ENCODE data around the gene CMTM6. TPM values are rescaled to one million over a fixed set of nuclear protein-coding genes. Genes with fewer than 3 reads are reported as not detected.

Gene CMTM6
- total and polyA plus RNA-seq, 9 of the 15 experiments (the other 6 are each of a cell fraction or from before 2014, with no cell fraction given): 8.9 to 39.7 (median 19.5) TPM

DNA sequence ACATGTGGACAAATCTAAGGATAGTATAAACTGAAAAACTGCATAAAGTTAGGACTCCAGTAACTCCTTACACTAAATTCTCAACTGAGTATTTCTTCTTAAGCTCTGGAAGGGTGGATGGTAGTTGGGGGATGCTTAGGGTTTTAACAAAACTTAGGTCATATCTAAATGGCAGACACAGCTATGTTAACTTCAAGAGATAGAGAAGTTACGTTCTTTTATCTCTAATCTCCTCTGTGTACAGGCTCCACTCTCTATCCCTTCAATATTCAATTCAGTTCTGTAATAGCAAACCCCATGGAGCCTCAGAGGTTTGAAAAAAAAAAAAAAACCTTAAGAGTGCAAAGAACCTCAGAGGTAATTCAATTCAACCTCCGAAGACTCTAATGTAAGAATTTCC, 3.1 kb downstream of the CMTM6 start (continued):
- TF ChIP-seq, protein P1, sequence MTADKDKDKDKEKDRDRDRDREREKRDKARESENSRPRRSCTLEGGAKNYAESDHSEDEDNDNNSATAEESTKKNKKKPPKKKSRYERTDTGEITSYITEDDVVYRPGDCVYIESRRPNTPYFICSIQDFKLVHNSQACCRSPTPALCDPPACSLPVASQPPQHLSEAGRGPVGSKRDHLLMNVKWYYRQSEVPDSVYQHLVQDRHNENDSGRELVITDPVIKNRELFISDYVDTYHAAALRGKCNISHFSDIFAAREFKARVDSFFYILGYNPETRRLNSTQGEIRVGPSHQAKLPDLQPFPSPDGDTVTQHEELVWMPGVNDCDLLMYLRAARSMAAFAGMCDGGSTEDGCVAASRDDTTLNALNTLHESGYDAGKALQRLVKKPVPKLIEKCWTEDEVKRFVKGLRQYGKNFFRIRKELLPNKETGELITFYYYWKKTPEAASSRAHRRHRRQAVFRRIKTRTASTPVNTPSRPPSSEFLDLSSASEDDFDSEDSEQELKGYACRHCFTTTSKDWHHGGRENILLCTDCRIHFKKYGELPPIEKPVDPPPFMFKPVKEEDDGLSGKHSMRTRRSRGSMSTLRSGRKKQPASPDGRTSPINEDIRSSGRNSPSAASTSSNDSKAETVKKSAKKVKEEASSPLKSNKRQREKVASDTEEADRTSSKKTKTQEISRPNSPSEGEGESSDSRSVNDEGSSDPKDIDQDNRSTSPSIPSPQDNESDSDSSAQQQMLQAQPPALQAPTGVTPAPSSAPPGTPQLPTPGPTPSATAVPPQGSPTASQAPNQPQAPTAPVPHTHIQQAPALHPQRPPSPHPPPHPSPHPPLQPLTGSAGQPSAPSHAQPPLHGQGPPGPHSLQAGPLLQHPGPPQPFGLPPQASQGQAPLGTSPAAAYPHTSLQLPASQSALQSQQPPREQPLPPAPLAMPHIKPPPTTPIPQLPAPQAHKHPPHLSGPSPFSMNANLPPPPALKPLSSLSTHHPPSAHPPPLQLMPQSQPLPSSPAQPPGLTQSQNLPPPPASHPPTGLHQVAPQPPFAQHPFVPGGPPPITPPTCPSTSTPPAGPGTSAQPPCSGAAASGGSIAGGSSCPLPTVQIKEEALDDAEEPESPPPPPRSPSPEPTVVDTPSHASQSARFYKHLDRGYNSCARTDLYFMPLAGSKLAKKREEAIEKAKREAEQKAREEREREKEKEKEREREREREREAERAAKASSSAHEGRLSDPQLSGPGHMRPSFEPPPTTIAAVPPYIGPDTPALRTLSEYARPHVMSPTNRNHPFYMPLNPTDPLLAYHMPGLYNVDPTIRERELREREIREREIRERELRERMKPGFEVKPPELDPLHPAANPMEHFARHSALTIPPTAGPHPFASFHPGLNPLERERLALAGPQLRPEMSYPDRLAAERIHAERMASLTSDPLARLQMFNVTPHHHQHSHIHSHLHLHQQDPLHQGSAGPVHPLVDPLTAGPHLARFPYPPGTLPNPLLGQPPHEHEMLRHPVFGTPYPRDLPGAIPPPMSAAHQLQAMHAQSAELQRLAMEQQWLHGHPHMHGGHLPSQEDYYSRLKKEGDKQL (CRISPR knock-in tag; IDR thresholded peaks at IDR 0.05; ENCODE audit: borderline replicate concordance): no peak
- no peak for TF ChIP-seq DNMT1 (IDR thresholded peaks at IDR 0.05)
- no peak for TF ChIP-seq ZBED1 (IDR thresholded peaks at IDR 0.05)
- no peak for TF ChIP-seq SUPT5H (IDR thresholded peaks at IDR 0.05)
- TF ChIP-seq HDAC6 (IDR thresholded peaks at IDR 0.05; ENCODE audit: low read depth, low read length): no peak
- TF ChIP-seq, protein P2, sequence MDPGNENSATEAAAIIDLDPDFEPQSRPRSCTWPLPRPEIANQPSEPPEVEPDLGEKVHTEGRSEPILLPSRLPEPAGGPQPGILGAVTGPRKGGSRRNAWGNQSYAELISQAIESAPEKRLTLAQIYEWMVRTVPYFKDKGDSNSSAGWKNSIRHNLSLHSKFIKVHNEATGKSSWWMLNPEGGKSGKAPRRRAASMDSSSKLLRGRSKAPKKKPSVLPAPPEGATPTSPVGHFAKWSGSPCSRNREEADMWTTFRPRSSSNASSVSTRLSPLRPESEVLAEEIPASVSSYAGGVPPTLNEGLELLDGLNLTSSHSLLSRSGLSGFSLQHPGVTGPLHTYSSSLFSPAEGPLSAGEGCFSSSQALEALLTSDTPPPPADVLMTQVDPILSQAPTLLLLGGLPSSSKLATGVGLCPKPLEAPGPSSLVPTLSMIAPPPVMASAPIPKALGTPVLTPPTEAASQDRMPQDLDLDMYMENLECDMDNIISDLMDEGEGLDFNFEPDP (CRISPR knock-in tag; IDR thresholded peaks at IDR 0.05): no peak
- TF ChIP-seq CXXC5 (CRISPR knock-in tag; IDR thresholded peaks at IDR 0.05): peak; percentile 53
- TF ChIP-seq, protein P3, sequence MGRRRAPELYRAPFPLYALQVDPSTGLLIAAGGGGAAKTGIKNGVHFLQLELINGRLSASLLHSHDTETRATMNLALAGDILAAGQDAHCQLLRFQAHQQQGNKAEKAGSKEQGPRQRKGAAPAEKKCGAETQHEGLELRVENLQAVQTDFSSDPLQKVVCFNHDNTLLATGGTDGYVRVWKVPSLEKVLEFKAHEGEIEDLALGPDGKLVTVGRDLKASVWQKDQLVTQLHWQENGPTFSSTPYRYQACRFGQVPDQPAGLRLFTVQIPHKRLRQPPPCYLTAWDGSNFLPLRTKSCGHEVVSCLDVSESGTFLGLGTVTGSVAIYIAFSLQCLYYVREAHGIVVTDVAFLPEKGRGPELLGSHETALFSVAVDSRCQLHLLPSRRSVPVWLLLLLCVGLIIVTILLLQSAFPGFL (CRISPR knock-in tag; IDR thresholded peaks at IDR 0.05): no peak

Measured in K562 (cell line).